Activated T-cell treated with anti-CD3 and anti-CD28 coated beads, Interleukin-2, amount 50 U/mL, for 4 hours (primary cell): ENCODE measurements around the gene SEC11A. TPM values are rescaled to one million over a fixed set of nuclear protein-coding genes. Genes with fewer than 3 reads are reported as not detected.
"Not testable (repeated sequence)": the region's sequence is repeated elsewhere in the genome, so short reads cannot be mapped to it uniquely, and the experiment has no call there.

Experiments
- ATAC-seq, 2 donors: fragments of 200-7000 bp; cut with Tn5 transposase; one replicate each; pipeline ENCODE4 v1.10.0; 2021
- DNase-seq: peaks from one replicate; pipeline ENCODE4 v3.0.0-alpha.2; 2020
- H3K27me3 Mint-ChIP-seq: one replicate; pipeline ENCODE4 v1.8.0; 2021; ENCODE audit warnings: low read depth, mixed read lengths
- H3K36me3 Mint-ChIP-seq: one replicate; pipeline ENCODE4 v1.8.0; 2022; ENCODE audit warnings: mixed read lengths; ENCODE audit not compliant: insufficient read depth
- H3K4me1 Mint-ChIP-seq: one replicate; pipeline ENCODE4 v1.8.0; 2021; ENCODE audit warnings: low read depth, mixed read lengths
- H3K4me3 Mint-ChIP-seq: one replicate; pipeline ENCODE4 v1.8.0; 2021; ENCODE audit warnings: mild to moderate bottlenecking, moderate library complexity, mixed read lengths
- H3K9me3 Mint-ChIP-seq: one replicate; pipeline ENCODE4 v1.8.0; 2021; ENCODE audit warnings: mixed read lengths
- total RNA-seq, 3 donors: library from RNA; stranded (reverse); gene quantifications; one replicate each; pipeline ENCODE4 v1.2.1, GENCODE V29; 2021

SEC11A gene
- total RNA-seq, 3 donors from 2014 or later: 72.3 to 82.9 (median 79.2) TPM

GRCh38 chr15:84653584-84653909 lies 62.4 kb downstream of the SEC11A start:
- H3K4me1 Mint-ChIP-seq: peaks cover 35% of the 10 kb centered on the region

GRCh38 chr15:84649706-84650105 lies 66.2 kb downstream of the SEC11A start:
- Mint-ChIP-seq H3K27me3 (no peaks in the 10 kb centered on the region), H3K36me3 (peaks cover 36% of the 10 kb centered on the region)
- no peak for DNase-seq

More at GRCh38 chr15:84653584-84653909, 62.4 kb downstream of the SEC11A start:
- Mint-ChIP-seq H3K27me3 (no peaks in the 10 kb centered on the region), H3K9me3 (no peaks in the 10 kb centered on the region), H3K36me3 (peaks cover 16% of the 10 kb centered on the region), H3K4me3 (peak overlapping the region; percentile 91)
- no peak for ATAC-seq
- no peak for DNase-seq

GRCh38 chr15:84648539-84648938 lies 67.4 kb downstream of the SEC11A start:
- DNase-seq (no peak), ATAC-seq (no peak)
- peaks cover 17% of the 10 kb centered on the region for H3K4me1 Mint-ChIP-seq
- H3K4me3 Mint-ChIP-seq: no peak overlapping the region
- peaks cover 39% of the 10 kb centered on the region for H3K36me3 Mint-ChIP-seq
- no peaks in the 10 kb centered on the region for H3K27me3 Mint-ChIP-seq
- no peaks in the 10 kb centered on the region for H3K9me3 Mint-ChIP-seq

More at GRCh38 chr15:84649706-84650105, 66.2 kb downstream of the SEC11A start:
- peaks cover 20% of the 10 kb centered on the region for H3K4me1 Mint-ChIP-seq
- ATAC-seq: no peak
- no peaks in the 10 kb centered on the region for H3K9me3 Mint-ChIP-seq
- no peak overlapping the region for H3K4me3 Mint-ChIP-seq

GRCh38 chr15:84647726-84648125 lies 68.2 kb downstream of the SEC11A start:
- Mint-ChIP-seq H3K9me3 (no peaks in the 10 kb centered on the region), H3K4me3 (no peak overlapping the region), H3K4me1 (peaks cover 13% of the 10 kb centered on the region), H3K27me3 (no peaks in the 10 kb centered on the region), H3K36me3 (peaks cover 45% of the 10 kb centered on the region)
- DNase-seq: no peak
- ATAC-seq: no peak

- ATAC-seq (no peak), DNase-seq (no peak)
- H3K4me1 Mint-ChIP-seq: peaks cover 4% of the 10 kb centered on the region
- no peaks in the 10 kb centered on the region for H3K27me3 Mint-ChIP-seq
- peaks cover 35% of the 10 kb centered on the region for H3K36me3 Mint-ChIP-seq
- no peaks in the 10 kb centered on the region for H3K9me3 Mint-ChIP-seq
- no peak overlapping the region for H3K4me3 Mint-ChIP-seq
Observed at GRCh38 chr15:84645997-84646396, 69.9 kb downstream of the SEC11A start.

GRCh38 chr15:84645496-84645895 lies 70.4 kb downstream of the SEC11A start:
- H3K4me3 Mint-ChIP-seq: no peak overlapping the region
- ATAC-seq (no peak), DNase-seq (no peak)
- peaks cover 37% of the 10 kb centered on the region for H3K36me3 Mint-ChIP-seq
- no peaks in the 10 kb centered on the region for H3K9me3 Mint-ChIP-seq
- no peaks in the 10 kb centered on the region for H3K27me3 Mint-ChIP-seq
- peaks cover 7% of the 10 kb centered on the region for H3K4me1 Mint-ChIP-seq

- DNase-seq (no peak), ATAC-seq (no peak)
- H3K9me3 Mint-ChIP-seq: no peaks in the 10 kb centered on the region
- H3K4me3 Mint-ChIP-seq: no peak overlapping the region
- H3K36me3 Mint-ChIP-seq: peaks cover 44% of the 10 kb centered on the region
- H3K27me3 Mint-ChIP-seq: no peaks in the 10 kb centered on the region
- H3K4me1 Mint-ChIP-seq: peaks cover 5% of the 10 kb centered on the region
Observed at GRCh38 chr15:84643838-84644237, 72.1 kb downstream of the SEC11A start.

- H3K27me3 Mint-ChIP-seq, DNase-seq, ATAC-seq, H3K4me3 Mint-ChIP-seq, H3K9me3 Mint-ChIP-seq: not testable (repeated sequence)
- Mint-ChIP-seq H3K36me3 (peaks cover 40% of the 10 kb centered on the region), H3K4me1 (peaks cover 10% of the 10 kb centered on the region)
Observed at GRCh38 chr15:84642640-84643039, 73.3 kb downstream of the SEC11A start.

- ATAC-seq, DNase-seq, H3K4me3 Mint-ChIP-seq, H3K27me3 Mint-ChIP-seq, H3K9me3 Mint-ChIP-seq: not testable (repeated sequence)
- Mint-ChIP-seq H3K4me1 (peaks cover 11% of the 10 kb centered on the region), H3K36me3 (peaks cover 38% of the 10 kb centered on the region)
Observed at GRCh38 chr15:84641871-84642270, 74.1 kb downstream of the SEC11A start.

GRCh38 chr15:84638103-84638502 lies 77.8 kb downstream of the SEC11A start:
- H3K9me3 Mint-ChIP-seq: no peaks in the 10 kb centered on the region
- H3K27me3 Mint-ChIP-seq: no peaks in the 10 kb centered on the region
- no peak overlapping the region for H3K4me3 Mint-ChIP-seq
- H3K36me3 Mint-ChIP-seq: peaks cover 20% of the 10 kb centered on the region
- no peak for ATAC-seq
- no peak for DNase-seq
- peaks cover 32% of the 10 kb centered on the region for H3K4me1 Mint-ChIP-seq

GRCh38 chr15:84634228-84634837 lies 81.6 kb downstream of the SEC11A start:
- DNase-seq (no peak), ATAC-seq (no peak)
- peaks cover 8% of the 10 kb centered on the region for H3K36me3 Mint-ChIP-seq
- peak overlapping the region; percentile 92 for H3K4me3 Mint-ChIP-seq
- H3K27me3 Mint-ChIP-seq: no peaks in the 10 kb centered on the region
- no peaks in the 10 kb centered on the region for H3K9me3 Mint-ChIP-seq
- peaks cover 50% of the 10 kb centered on the region for H3K4me1 Mint-ChIP-seq

GRCh38 chr15:84633311-84634227 lies 82.4 kb downstream of the SEC11A start:
- DNase-seq (peak; percentile 65), ATAC-seq (peak; percentile 67 to 71)
- H3K36me3 Mint-ChIP-seq: peaks cover 4% of the 10 kb centered on the region
- no peaks in the 10 kb centered on the region for H3K27me3 Mint-ChIP-seq
- no peaks in the 10 kb centered on the region for H3K9me3 Mint-ChIP-seq
- H3K4me1 Mint-ChIP-seq: peaks cover 50% of the 10 kb centered on the region
- peak overlapping the region; percentile 95 for H3K4me3 Mint-ChIP-seq

- Mint-ChIP-seq H3K4me3 (peak overlapping the region; percentile 95), H3K4me1 (peaks cover 44% of the 10 kb centered on the region), H3K36me3 (no peaks in the 10 kb centered on the region), H3K9me3 (no peaks in the 10 kb centered on the region), H3K27me3 (no peaks in the 10 kb centered on the region)
- ATAC-seq (peak in 1 of 2 donors; percentile 1), DNase-seq (no peak)
Observed at GRCh38 chr15:84631706-84632272, 84.2 kb downstream of the SEC11A start.

GRCh38 chr15:84629033-84629432 lies 86.9 kb downstream of the SEC11A start:
- no peak for DNase-seq
- H3K4me1 Mint-ChIP-seq: peaks cover 24% of the 10 kb centered on the region
- no peak overlapping the region for H3K4me3 Mint-ChIP-seq
- ATAC-seq: no peak
- no peaks in the 10 kb centered on the region for H3K27me3 Mint-ChIP-seq
- H3K36me3 Mint-ChIP-seq: peaks cover 4% of the 10 kb centered on the region
- no peaks in the 10 kb centered on the region for H3K9me3 Mint-ChIP-seq
